Hepatocyte (in vitro differentiated cells): ENCODE data around the gene KDM4C. TPM values are rescaled to one million over a fixed set of nuclear protein-coding genes. Genes with fewer than 3 reads are reported as not detected.
A peak's percentile ranks its signal among the peaks of the same experiment; 100 is the strongest.
"Not testable (repeated sequence)": the region's sequence is repeated elsewhere in the genome, so short reads cannot be mapped to it uniquely, and the experiment has no call there.

Experiments
- DNase-seq: peaks from one replicate; pipeline ENCODE4 v3.0.0-alpha.2; 2016; ENCODE audit warnings: low spot score
- H2AFZ ChIP-seq: fragments of 200-600 bp; sonication (generic); 2 replicates; pipeline ENCODE4 v1.6.0; 2016; ENCODE audit warnings: antibody characterized with exemption, mild to moderate bottlenecking
- H3K27ac ChIP-seq: fragments of 200-600 bp; sonication (generic); 2 replicates; pipeline ENCODE4 v1.5.1; 2016; ENCODE audit warnings: mild to moderate bottlenecking
- H3K27me3 ChIP-seq: fragments of 200-600 bp; sonication (generic); 2 replicates; pipeline ENCODE4 v1.6.1; 2016
- H3K36me3 ChIP-seq: fragments of 200-600 bp; sonication (generic); replicated peaks from 2 replicates; pipeline ENCODE4 v1.5.1; 2016; ENCODE audit warnings: low read depth; ENCODE audit not compliant: insufficient read depth
- H3K4me1 ChIP-seq: fragments of 200-600 bp; sonication (generic); 2 replicates; pipeline ENCODE4 v1.5.1; 2016; ENCODE audit warnings: mild to moderate bottlenecking, moderate library complexity; ENCODE audit not compliant: insufficient read depth
- H3K4me2 ChIP-seq: fragments of 200-600 bp; sonication (generic); 2 replicates; pipeline ENCODE4 v1.6.0; 2016
- H3K4me3 ChIP-seq: fragments of 200-600 bp; sonication (generic); 2 replicates; pipeline ENCODE4 v1.5.1; 2016; ENCODE audit warnings: mild to moderate bottlenecking
- H3K79me2 ChIP-seq: fragments of 200-600 bp; sonication (generic); 2 replicates; pipeline ENCODE4 v1.6.0; 2017; ENCODE audit warnings: mild to moderate bottlenecking
- H3K9me2 ChIP-seq: fragments of 200-600 bp; sonication (generic); replicated peaks from 2 replicates; pipeline ENCODE4 v1.6.0; 2017; ENCODE audit warnings: mild to moderate bottlenecking; ENCODE audit not compliant: insufficient read depth
- H3K9me3 ChIP-seq: fragments of 200-600 bp; sonication (generic); 2 replicates; pipeline ENCODE4 v1.5.1; 2016; ENCODE audit warnings: low read depth, mild to moderate bottlenecking
- H4K20me1 ChIP-seq: fragments of 200-600 bp; sonication (generic); 2 replicates; pipeline ENCODE4 v1.6.0; 2016; ENCODE audit warnings: mild to moderate bottlenecking; ENCODE audit not compliant: insufficient read depth, poor library complexity, severe bottlenecking
- EZH2 ChIP-seq: fragments of 200-600 bp; sonication (generic); IDR thresholded peaks from 2 replicates; pipeline ENCODE4 v1.6.1; 2016; ENCODE audit warnings: antibody characterized with exemption, mild to moderate bottlenecking, borderline replicate concordance
- EZH2phosphoT487 ChIP-seq: fragments of 200-600 bp; sonication (generic); IDR thresholded peaks from one replicate; pipeline ENCODE4 v1.6.1; 2018; ENCODE audit warnings: antibody characterized with exemption, mild to moderate bottlenecking, low read depth, moderate library complexity; ENCODE audit not compliant: unreplicated experiment, severe bottlenecking
- WGBS: methylation state at CpG from one replicate; pipeline ENCODE4 v1.1.6; 2016; ENCODE audit warnings: low lambda C conversion rate; ENCODE audit errors: missing lambda C conversion rate; 5-methylcytosine and 5-hydroxymethylcytosine counted together
- polyA plus RNA-seq: library from polyadenylated mRNA; unstranded; fragments of >200 nt; fragmentation: Nextera tagmentation; extraction: Ambion mirVana; gene quantifications from 2 replicates; pipeline ENCODE4 v1.2.1, GENCODE V29; 2016
- total RNA-seq: library from RNA; depleted of rRNA; stranded (reverse); fragments of >200 nt; gene quantifications from 2 replicates; pipeline ENCODE4 v1.2.3, GENCODE V29; 2014
- TF ChIP-seq, protein P1 (sequence below): fragments of 200-600 bp; sonication (generic); IDR thresholded peaks from 2 replicates; pipeline ENCODE4 v1.5.1; 2016; ENCODE audit warnings: antibody characterized with exemption, mild to moderate bottlenecking; ENCODE audit not compliant: poor library complexity

Gene KDM4C
- total and polyA plus RNA-seq, 2 experiments from 2014 or later, result 16.1 to 28.7 TPM

GRCh38 chr9:6735422-6735821 is 22.4 kb upstream of the KDM4C start:
- Histone ChIP-seq H3K27ac (no peak overlapping the region), H3K4me2 (no peak overlapping the region), H3K36me3 (no peaks in the 10 kb centered on the region), H3K4me1 (no peaks in the 10 kb centered on the region), H3K27me3 (no peaks in the 10 kb centered on the region), H4K20me1 (no peaks in the 10 kb centered on the region), H3K4me3 (no peak overlapping the region), H2AFZ (no peak overlapping the region), H3K9me3 (no peaks in the 10 kb centered on the region), H3K9me2 (no peaks in the 10 kb centered on the region), H3K79me2 (no peaks in the 10 kb centered on the region)
- DNase-seq, result no peak
- no peak for TF ChIP-seq EZH2
- TF ChIP-seq, protein P1, sequence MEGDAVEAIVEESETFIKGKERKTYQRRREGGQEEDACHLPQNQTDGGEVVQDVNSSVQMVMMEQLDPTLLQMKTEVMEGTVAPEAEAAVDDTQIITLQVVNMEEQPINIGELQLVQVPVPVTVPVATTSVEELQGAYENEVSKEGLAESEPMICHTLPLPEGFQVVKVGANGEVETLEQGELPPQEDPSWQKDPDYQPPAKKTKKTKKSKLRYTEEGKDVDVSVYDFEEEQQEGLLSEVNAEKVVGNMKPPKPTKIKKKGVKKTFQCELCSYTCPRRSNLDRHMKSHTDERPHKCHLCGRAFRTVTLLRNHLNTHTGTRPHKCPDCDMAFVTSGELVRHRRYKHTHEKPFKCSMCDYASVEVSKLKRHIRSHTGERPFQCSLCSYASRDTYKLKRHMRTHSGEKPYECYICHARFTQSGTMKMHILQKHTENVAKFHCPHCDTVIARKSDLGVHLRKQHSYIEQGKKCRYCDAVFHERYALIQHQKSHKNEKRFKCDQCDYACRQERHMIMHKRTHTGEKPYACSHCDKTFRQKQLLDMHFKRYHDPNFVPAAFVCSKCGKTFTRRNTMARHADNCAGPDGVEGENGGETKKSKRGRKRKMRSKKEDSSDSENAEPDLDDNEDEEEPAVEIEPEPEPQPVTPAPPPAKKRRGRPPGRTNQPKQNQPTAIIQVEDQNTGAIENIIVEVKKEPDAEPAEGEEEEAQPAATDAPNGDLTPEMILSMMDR, result no peak
- no peak for TF ChIP-seq EZH2phosphoT487
- 91% methylated on average over 3 of the region's 3 CpGs for whole genome bisulfite sequencing

DNA sequence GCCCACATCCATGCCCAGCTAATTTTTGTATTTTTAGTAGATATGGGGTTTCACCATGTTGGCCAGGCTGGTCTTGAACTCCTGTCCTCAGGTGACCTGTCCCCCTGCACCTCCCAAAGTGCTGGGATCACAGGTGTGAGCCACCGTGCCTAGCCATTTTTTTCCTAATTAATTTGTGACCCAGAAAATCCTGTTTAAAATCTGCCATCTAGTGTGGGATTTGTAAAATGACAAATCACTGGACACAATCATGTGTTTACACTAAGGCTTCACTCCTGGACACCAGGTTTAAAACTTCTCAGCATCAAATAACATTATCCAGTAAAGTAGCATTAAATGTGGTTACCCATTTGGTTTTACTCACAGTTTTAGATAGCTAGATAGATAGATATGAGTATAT is 18.6 kb upstream of the KDM4C start:
- Histone ChIP-seq H3K79me2 (no peaks in the 10 kb centered on the region), H3K27ac (no peak overlapping the region), H3K4me2 (no peak overlapping the region), H3K4me1 (no peaks in the 10 kb centered on the region), H3K9me2 (no peaks in the 10 kb centered on the region), H4K20me1 (no peaks in the 10 kb centered on the region), H3K27me3 (no peaks in the 10 kb centered on the region), H3K4me3 (no peak overlapping the region), H3K36me3 (no peaks in the 10 kb centered on the region), H3K9me3 (no peaks in the 10 kb centered on the region), H2AFZ (no peak overlapping the region)
- WGBS, result 30% methylated on average over 1 of the region's 1 CpG
- TF ChIP-seq EZH2, result no peak
- TF ChIP-seq, protein P1, result peak; percentile 40
- DNase-seq, result peak; percentile 15

GRCh38 chr9:6748861-6749260 is 8.9 kb upstream of the KDM4C start:
- 99% methylated on average over 9 of the region's 9 CpGs for WGBS
- not testable (repeated sequence) for H3K4me3 ChIP-seq

DNA sequence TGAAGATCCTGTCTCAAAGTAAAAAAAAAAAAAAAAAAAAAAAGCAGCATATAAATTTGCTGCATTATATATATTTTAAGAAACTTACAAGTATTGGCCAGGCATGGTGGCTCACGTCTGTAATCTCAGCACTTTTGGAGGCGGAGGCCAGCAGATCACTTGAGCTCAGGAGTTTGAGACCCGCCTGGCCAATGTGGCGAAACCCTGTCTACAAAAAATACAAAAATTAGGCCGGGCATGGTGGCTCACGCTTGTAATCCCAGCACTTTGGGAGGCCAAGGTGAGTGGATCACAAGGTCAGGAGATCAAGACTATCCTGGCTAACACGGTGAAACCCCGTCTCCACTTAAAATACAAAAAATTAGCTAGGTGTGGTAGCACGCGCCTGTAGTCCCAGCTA is 2.9 kb upstream of the KDM4C start:
- H3K9me3 ChIP-seq, H3K27me3 ChIP-seq, H3K4me2 ChIP-seq, H3K36me3 ChIP-seq, H3K4me3 ChIP-seq, H3K9me2 ChIP-seq, H2AFZ ChIP-seq, H3K4me1 ChIP-seq, H4K20me1 ChIP-seq, H3K79me2 ChIP-seq, H3K27ac ChIP-seq, DNase-seq: not testable (repeated sequence)
- WGBS, result 97% methylated on average over 10 of the region's 10 CpGs

More at GRCh38 chr9:6748861-6749260, 8.9 kb upstream of the KDM4C start:
- H3K79me2 ChIP-seq, H3K9me2 ChIP-seq, H3K4me1 ChIP-seq, H4K20me1 ChIP-seq, H2AFZ ChIP-seq, H3K36me3 ChIP-seq, H3K4me2 ChIP-seq, H3K27ac ChIP-seq, DNase-seq, H3K27me3 ChIP-seq, H3K9me3 ChIP-seq: not testable (repeated sequence)

DNA sequence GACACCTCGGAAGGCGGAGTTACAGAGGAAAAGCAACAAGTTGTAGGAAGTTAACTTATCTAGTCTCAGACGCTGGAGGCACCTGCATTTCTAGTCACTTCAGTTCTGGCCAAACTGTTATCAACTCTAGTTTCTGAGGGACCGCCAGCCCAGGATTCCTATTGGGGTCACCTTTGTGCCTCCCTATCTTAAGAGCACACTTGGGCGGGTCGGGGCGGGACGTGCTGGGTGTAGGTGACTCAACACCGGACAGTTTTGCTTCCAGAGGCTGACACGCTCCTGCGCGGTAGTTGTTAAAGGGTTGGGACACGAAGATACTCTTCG is 679 bp upstream of the KDM4C start:
- peak overlapping the region; percentile 96 for H3K27ac ChIP-seq
- H3K4me2 ChIP-seq, result peak overlapping the region; percentile 70
- H4K20me1 ChIP-seq, result no peaks in the 10 kb centered on the region
- no peaks in the 10 kb centered on the region for H3K27me3 ChIP-seq
- H3K4me1 ChIP-seq, result no peaks in the 10 kb centered on the region
- peak overlapping the region; percentile 44 for H3K4me3 ChIP-seq
- no peaks in the 10 kb centered on the region for H3K36me3 ChIP-seq
- TF ChIP-seq EZH2 (no peak), EZH2phosphoT487 (no peak)
- TF ChIP-seq, protein P1, result no peak
- peak overlapping the region; percentile 65 for H2AFZ ChIP-seq
- DNase-seq, result peak; percentile 89
- no peaks in the 10 kb centered on the region for H3K9me2 ChIP-seq
- no peaks in the 10 kb centered on the region for H3K9me3 ChIP-seq
- WGBS, result 6% methylated on average over 8 of the region's 14 CpGs
- peaks cover 32% of the 10 kb centered on the region for H3K79me2 ChIP-seq
